GM18517 (cell line): ENCODE results near the gene OR51E1.

Experiments
- ATAC-seq: cut with Tn5 transposase; IDR thresholded peaks from one replicate; pipeline ENCODE4 v1.9.1; 2021; ENCODE audit warnings: mild to moderate bottlenecking, moderate library complexity; ENCODE audit not compliant: unreplicated experiment

OR51E1 gene

GRCh38 chr11:4643682-4644081 is at the start of gene OR51E1:
TSS of gene OR51E1 (plus strand) at chr11:4643982. CDS start at chr11:4652527, 8,545 bp downstream.
- no peak for ATAC-seq

GRCh38 chr11:4605057-4605456 is 38.7 kb upstream of the OR51E1 start:
- no peak for ATAC-seq

- ATAC-seq, result no peak
Measured at GRCh38 chr11:4606231-4607015, 37.4 kb upstream of the OR51E1 start.

GRCh38 chr11:4607096-4607495 is 36.7 kb upstream of the OR51E1 start:
- ATAC-seq, result no peak

- peak; percentile 96 for ATAC-seq
Measured at GRCh38 chr11:4607781-4608666, 35.8 kb upstream of the OR51E1 start, which contains the start of gene TRIM68. TSS of gene TRIM68 (minus strand) at chr11:4608231. CDS start at chr11:4605504, 2,727 bp downstream.

GRCh38 chr11:4610258-4610935 is 33.4 kb upstream of the OR51E1 start:
- no peak for ATAC-seq

- ATAC-seq, result no peak
Measured at GRCh38 chr11:4611986-4612385, 31.8 kb upstream of the OR51E1 start.

GRCh38 chr11:4615856-4616444 is 27.8 kb upstream of the OR51E1 start:
- no peak for ATAC-seq

- no peak for ATAC-seq
Measured at GRCh38 chr11:4619514-4619913, 24.3 kb upstream of the OR51E1 start.

GRCh38 chr11:4626207-4627099 is 17.3 kb upstream of the OR51E1 start:
- ATAC-seq, result no peak

GRCh38 chr11:4636136-4636535 is 7.6 kb upstream of the OR51E1 start:
- ATAC-seq, result no peak

GRCh38 chr11:4636962-4637661 is 6.7 kb upstream of the OR51E1 start, which contains the start of gene OR51D1:
TSS of gene OR51D1 (plus strand) at chr11:4637477. CDS start at chr11:4639791, 2,314 bp downstream.
- peak; percentile 95 for ATAC-seq

- no peak for ATAC-seq
Measured at GRCh38 chr11:4637662-4638047, 6.1 kb upstream of the OR51E1 start.

- ATAC-seq, result no peak
Measured at GRCh38 chr11:4639931-4640330, 3.9 kb upstream of the OR51E1 start.

- ATAC-seq, result no peak
Measured at GRCh38 chr11:4641501-4641900, 2.3 kb upstream of the OR51E1 start.

- ATAC-seq, result no peak
Measured at GRCh38 chr11:4642043-4642442, 1.7 kb upstream of the OR51E1 start.

GRCh38 chr11:4643076-4643475 is 706 bp upstream of the OR51E1 start:
- no peak for ATAC-seq

GRCh38 chr11:4644233-4644632 is 451 bp downstream of the OR51E1 start:
- no peak for ATAC-seq

GRCh38 chr11:4645974-4646373 is 2.2 kb downstream of the OR51E1 start:
- no peak for ATAC-seq
